ENCODE data around the gene QPCT.

DNA sequence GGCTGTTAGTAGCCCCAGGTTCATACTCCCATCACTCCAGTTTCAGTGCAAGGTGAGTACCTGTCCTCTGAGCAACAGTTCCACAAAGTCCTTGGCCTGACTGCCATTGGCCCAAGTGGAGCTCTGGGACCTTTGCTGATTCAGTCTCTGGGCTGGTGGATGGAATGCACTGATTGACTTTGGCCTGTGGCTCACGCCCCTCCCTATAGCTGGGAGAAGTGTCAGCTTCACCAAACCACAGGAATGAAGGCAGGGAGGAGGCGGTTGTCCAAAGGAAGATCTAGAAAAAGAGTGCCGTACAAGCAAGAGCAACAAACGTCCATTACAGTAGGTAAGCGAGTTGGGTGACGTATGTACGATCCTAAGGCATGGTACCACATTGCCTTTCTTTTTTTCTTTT is 34.0 kb downstream of the QPCT start:
- TF ChIP-seq, protein P1, sequence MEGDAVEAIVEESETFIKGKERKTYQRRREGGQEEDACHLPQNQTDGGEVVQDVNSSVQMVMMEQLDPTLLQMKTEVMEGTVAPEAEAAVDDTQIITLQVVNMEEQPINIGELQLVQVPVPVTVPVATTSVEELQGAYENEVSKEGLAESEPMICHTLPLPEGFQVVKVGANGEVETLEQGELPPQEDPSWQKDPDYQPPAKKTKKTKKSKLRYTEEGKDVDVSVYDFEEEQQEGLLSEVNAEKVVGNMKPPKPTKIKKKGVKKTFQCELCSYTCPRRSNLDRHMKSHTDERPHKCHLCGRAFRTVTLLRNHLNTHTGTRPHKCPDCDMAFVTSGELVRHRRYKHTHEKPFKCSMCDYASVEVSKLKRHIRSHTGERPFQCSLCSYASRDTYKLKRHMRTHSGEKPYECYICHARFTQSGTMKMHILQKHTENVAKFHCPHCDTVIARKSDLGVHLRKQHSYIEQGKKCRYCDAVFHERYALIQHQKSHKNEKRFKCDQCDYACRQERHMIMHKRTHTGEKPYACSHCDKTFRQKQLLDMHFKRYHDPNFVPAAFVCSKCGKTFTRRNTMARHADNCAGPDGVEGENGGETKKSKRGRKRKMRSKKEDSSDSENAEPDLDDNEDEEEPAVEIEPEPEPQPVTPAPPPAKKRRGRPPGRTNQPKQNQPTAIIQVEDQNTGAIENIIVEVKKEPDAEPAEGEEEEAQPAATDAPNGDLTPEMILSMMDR (IDR thresholded peaks at IDR 0.05): no peak
- no peak for TF ChIP-seq POLR2AphosphoS5 (IDR thresholded peaks at IDR 0.05; ENCODE audit: insufficient read depth in 1 of 2, low read depth in 1 of 2)
- TF ChIP-seq POLR2A (IDR thresholded peaks at IDR 0.05): no peak
